ENCODE measurements around the gene BRD4. TPM values are rescaled to one million over a fixed set of nuclear protein-coding genes. Genes with fewer than 3 reads are reported as not detected.

Gene BRD4
- total and polyA plus RNA-seq, 2 of the 13 experiments (the other 11 are each of a cell fraction or from before 2014, with no cell fraction given) = 10.5 to 11.4 TPM

DNA sequence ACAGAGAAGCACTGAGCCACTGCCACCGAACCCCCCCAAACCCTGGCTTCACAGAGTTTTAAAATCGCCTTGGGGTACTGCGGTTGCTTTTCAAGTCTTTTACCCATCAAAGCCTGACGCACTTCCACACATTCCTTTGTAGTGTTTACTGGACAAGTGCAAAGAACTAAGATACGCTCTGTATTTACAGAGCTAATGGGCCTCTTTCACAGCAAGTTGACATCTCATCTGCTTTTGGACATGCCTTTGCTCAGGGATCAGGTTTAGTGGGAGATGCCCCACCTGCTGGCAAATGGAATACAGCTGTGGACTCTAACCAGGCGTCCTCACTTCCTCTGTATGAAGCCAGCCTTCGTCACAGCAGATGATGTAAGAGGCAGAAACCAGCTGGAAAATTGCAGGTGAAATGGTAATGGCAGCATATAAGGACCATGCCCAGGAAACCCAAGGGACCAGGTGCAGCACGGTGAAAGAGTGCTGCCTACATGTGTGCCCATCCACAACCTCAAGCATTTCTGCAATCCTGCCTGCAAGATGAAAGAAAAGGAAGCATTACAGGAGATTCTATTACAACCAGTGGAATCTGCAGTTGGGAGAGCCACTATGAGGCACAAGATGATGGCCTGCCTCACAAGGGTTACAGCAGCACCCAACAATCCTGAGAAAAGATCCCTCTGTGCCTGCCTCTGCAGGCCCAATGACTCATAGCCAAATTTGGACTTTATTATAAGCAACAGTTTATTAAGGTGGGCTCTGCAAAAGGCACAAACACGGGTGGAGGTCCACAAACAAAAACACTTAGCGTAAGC, 34.7 kb downstream of the BRD4 start (continued):
- peak; percentile 80 for TF ChIP-seq ZNF772 (CRISPR knock-in tag; IDR thresholded peaks at IDR 0.05)
- TF ChIP-seq ZNF460 (CRISPR knock-in tag; IDR thresholded peaks at IDR 0.05; ENCODE audit: borderline replicate concordance) = no peak; the same call in 1 of the 2 replicates
- no peak for TF ChIP-seq ZNF446 (CRISPR knock-in tag; IDR thresholded peaks at IDR 0.05)
- TF ChIP-seq, protein P1, sequence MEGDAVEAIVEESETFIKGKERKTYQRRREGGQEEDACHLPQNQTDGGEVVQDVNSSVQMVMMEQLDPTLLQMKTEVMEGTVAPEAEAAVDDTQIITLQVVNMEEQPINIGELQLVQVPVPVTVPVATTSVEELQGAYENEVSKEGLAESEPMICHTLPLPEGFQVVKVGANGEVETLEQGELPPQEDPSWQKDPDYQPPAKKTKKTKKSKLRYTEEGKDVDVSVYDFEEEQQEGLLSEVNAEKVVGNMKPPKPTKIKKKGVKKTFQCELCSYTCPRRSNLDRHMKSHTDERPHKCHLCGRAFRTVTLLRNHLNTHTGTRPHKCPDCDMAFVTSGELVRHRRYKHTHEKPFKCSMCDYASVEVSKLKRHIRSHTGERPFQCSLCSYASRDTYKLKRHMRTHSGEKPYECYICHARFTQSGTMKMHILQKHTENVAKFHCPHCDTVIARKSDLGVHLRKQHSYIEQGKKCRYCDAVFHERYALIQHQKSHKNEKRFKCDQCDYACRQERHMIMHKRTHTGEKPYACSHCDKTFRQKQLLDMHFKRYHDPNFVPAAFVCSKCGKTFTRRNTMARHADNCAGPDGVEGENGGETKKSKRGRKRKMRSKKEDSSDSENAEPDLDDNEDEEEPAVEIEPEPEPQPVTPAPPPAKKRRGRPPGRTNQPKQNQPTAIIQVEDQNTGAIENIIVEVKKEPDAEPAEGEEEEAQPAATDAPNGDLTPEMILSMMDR (CRISPR knock-in tag; IDR thresholded peaks at IDR 0.05) = peak; percentile 82
- TF ChIP-seq AGO1 (IDR thresholded peaks at IDR 0.05; ENCODE audit: low read depth, low read length, poor library complexity, severe bottlenecking) = no peak
- TF ChIP-seq ZNF570 (CRISPR knock-in tag; IDR thresholded peaks at IDR 0.05; ENCODE audit: borderline replicate concordance) = no peak
- TF ChIP-seq RFX1 (IDR thresholded peaks at IDR 0.05) = no peak
- TF ChIP-seq NONO (IDR thresholded peaks at IDR 0.05) = no peak
- peak; percentile 73 for TF ChIP-seq NONO (CRISPR knock-in tag; conservative IDR thresholded peaks at IDR 0.05)
- TF ChIP-seq ZFAT (CRISPR knock-in tag; conservative IDR thresholded peaks at IDR 0.05) = no peak
- TF ChIP-seq, protein P2, sequence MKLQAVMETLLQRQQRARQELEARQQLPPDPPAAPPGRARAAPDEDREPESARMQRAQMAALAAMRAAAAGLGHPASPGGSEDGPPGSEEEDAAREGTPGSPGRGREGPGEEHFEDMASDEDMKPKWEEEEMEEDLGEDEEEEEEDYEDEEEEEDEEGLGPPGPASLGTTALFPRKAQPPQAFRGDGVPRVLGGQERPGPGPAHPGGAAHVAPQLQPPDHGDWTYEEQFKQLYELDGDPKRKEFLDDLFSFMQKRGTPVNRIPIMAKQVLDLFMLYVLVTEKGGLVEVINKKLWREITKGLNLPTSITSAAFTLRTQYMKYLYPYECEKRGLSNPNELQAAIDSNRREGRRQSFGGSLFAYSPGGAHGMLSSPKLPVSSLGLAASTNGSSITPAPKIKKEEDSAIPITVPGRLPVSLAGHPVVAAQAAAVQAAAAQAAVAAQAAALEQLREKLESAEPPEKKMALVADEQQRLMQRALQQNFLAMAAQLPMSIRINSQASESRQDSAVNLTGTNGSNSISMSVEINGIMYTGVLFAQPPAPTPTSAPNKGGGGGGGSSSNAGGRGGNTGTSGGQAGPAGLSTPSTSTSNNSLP (IDR thresholded peaks at IDR 0.05; ENCODE audit: low read depth, low read length) = peak; percentile 67; the same call in 1 of the 2 replicates
- TF ChIP-seq HNRNPLL (IDR thresholded peaks at IDR 0.05; ENCODE audit: low read depth, low read length, poor library complexity, severe bottlenecking) = no peak
- no peak for TF ChIP-seq ZBTB46 (CRISPR knock-in tag; IDR thresholded peaks at IDR 0.05; ENCODE audit: borderline replicate concordance)
- TF ChIP-seq ONECUT2 (CRISPR knock-in tag; IDR thresholded peaks at IDR 0.05) = no peak; the same call in 1 of the 2 replicates
- no peak for TF ChIP-seq CENPX (CRISPR knock-in tag; IDR thresholded peaks at IDR 0.05)
- 0 out of 2 replicates have a peak, but pooled peaks have one; percentile 5 for TF ChIP-seq NR2C2 (CRISPR knock-in tag; IDR thresholded peaks at IDR 0.05; ENCODE audit: borderline replicate concordance)
- TF ChIP-seq ZNF557 (CRISPR knock-in tag; IDR thresholded peaks at IDR 0.05) = peak; percentile 77; the same call in 1 of the 2 replicates
- no peak for TF ChIP-seq CC2D1A (CRISPR knock-in tag; IDR thresholded peaks at IDR 0.05)
- peak; percentile 91 for TF ChIP-seq ZNF710 (CRISPR knock-in tag; IDR thresholded peaks at IDR 0.05; ENCODE audit: borderline replicate concordance)
- TF ChIP-seq ZFP41 (CRISPR knock-in tag; IDR thresholded peaks at IDR 0.05; ENCODE audit: borderline replicate concordance) = no peak
- no peak for TF ChIP-seq ZNF891 (CRISPR knock-in tag; IDR thresholded peaks at IDR 0.05)
- peak; percentile 78 for TF ChIP-seq ZNF788 (CRISPR knock-in tag; IDR thresholded peaks at IDR 0.05; ENCODE audit: borderline replicate concordance)
